ENCODE measurements around the gene ERG. TPM values are rescaled to one million over a fixed set of nuclear protein-coding genes. Genes with fewer than 3 reads are reported as not detected.

The ERG gene
- total and polyA plus RNA-seq, 9 of the 15 experiments (the other 6 are each of a cell fraction or from before 2014, with no cell fraction given), result 0.06 TPM; not detected in 8

DNA sequence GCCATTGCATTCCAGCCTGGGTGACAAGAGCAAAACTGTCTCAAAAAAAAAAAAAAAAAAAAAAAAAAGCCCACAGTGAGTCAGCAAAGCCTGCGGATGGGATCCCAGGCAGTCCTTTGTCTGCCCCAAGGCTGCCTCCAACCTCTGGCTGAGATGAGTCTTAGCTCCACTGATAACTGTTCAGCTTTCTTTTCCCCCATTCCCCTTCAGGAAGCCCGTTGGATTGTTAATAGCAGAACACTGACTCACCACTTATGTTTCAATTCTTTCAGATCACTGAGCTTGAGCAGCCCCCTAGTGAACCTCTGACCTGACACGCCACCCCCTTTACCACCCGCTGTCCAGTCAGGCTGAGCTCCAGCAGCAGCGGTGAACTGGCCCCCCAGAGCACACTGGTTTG, 57.5 kb downstream of the ERG start:
- Histone ChIP-seq H3K27ac (ENCODE audit: extremely low read depth, low read depth, low read length) (no peak overlapping the region), H4K20me1 (replicated peaks; ENCODE audit: control insufficient read depth, insufficient read depth, low read length) (peaks cover 21% of the 10 kb centered on the region; the same call in 1 of the 2 replicates), H3K36me3 (ENCODE audit: control insufficient read depth, insufficient read depth, low read length) (no peaks in the 10 kb centered on the region), H3K27me3 (ENCODE audit: control insufficient read depth in 2 of 2, insufficient read depth in 2 of 2, low read length in 2 of 2) (peaks cover 20 to 56% of the 10 kb centered on the region in 2 experiments; a peak in 4 of 5 replicates), H3K79me2 (ENCODE audit: control insufficient read depth, insufficient read depth, low read length) (no peaks in the 10 kb centered on the region), H2AFZ (ENCODE audit: low read depth, low read length) (no peak overlapping the region), H3K4me2 (ENCODE audit: insufficient read depth, low read length) (no peak overlapping the region), H3K9ac (ENCODE audit: insufficient read depth in 1 of 2, low read depth in 2 of 2, low read length in 2 of 2) (no peak overlapping the region), H3K9me3 (replicated peaks; ENCODE audit: control insufficient read depth, insufficient read depth, low read depth, low read length) (no peaks in the 10 kb centered on the region), H3K4me3 (no peak overlapping the region), H3K4me1 (replicated peaks in 1 of 2; ENCODE audit: control insufficient read depth in 2 of 2, insufficient read depth in 2 of 2, low read length in 2 of 2) (peaks cover 3 to 4% of the 10 kb centered on the region in 2 experiments; a peak in 1 of 5 replicates), H3K9me1 (ENCODE audit: control insufficient read depth, insufficient read depth, low read length) (no peaks in the 10 kb centered on the region)
- BruUV-seq (replicated peaks), result no TSS peak
- no peak for FAIRE-seq
- ATAC-seq, result peak; percentile 70
- WGBS (ENCODE audit: insufficient coverage, low coverage, missing lambda C conversion rate), result 0% methylated on average over 5 of the region's 5 CpGs
- peak in 2 of 4 experiments; percentile 34 to 44 for DNase-seq (ENCODE audit: extremely low read depth in 1 of 4, low spot score in 3 of 4)
- ChIA-PET CTCF (ENCODE audit: low intra/inter-chr PET ratio) (no interaction called here), POLR2A (interaction anchor here (0.9 kb wide), 1 partner anchor 18 kb away, joined by 3 read pairs; no protein-coding TSS in a partner anchor)
- in situ Hi-C loops (cut with MboI), result no loop called here
- intact Hi-C loops (cut with micrococcal nuclease), result no loop called here
- TF ChIP-seq CBFB (CRISPR knock-in tag; IDR thresholded peaks at IDR 0.05) (no peak), ZNF316 (IDR thresholded peaks at IDR 0.05) (peak; percentile 62), MAFG (tag; conservative IDR thresholded peaks at IDR 0.05) (peak; percentile 73), CC2D1A (IDR thresholded peaks at IDR 0.05) (no peak), ZNF121 (CRISPR knock-in tag; conservative IDR thresholded peaks at IDR 0.05) (no peak), ESRRB (CRISPR knock-in tag; IDR thresholded peaks at IDR 0.05; ENCODE audit: borderline replicate concordance) (no peak), SIX5 (IDR thresholded peaks at IDR 0.05; ENCODE audit: borderline replicate concordance in 1 of 2, insufficient read depth in 1 of 2, low read depth in 1 of 2, low read length in 2 of 2) (no peak), MAFF (IDR thresholded peaks at IDR 0.05; ENCODE audit: low read length) (peak; percentile 22; the same call in 1 of the 2 replicates), HOMEZ (CRISPR knock-in tag; IDR thresholded peaks at IDR 0.05) (no peak), LEF1 (IDR thresholded peaks at IDR 0.05) (no peak), SOX6 (IDR thresholded peaks at IDR 0.05) (no peak), ZNF384 (IDR thresholded peaks at IDR 0.05; ENCODE audit: low read depth, low read length) (peak; percentile 82), CBFA2T2 (conservative IDR thresholded peaks at IDR 0.05) (no peak), ZKSCAN3 (CRISPR knock-in tag; IDR thresholded peaks at IDR 0.05) (no peak), C11orf30 (IDR thresholded peaks at IDR 0.05; ENCODE audit: low read depth) (peak; percentile 63; the same call in 1 of the 2 replicates)
- TF ChIP-seq, protein P1, sequence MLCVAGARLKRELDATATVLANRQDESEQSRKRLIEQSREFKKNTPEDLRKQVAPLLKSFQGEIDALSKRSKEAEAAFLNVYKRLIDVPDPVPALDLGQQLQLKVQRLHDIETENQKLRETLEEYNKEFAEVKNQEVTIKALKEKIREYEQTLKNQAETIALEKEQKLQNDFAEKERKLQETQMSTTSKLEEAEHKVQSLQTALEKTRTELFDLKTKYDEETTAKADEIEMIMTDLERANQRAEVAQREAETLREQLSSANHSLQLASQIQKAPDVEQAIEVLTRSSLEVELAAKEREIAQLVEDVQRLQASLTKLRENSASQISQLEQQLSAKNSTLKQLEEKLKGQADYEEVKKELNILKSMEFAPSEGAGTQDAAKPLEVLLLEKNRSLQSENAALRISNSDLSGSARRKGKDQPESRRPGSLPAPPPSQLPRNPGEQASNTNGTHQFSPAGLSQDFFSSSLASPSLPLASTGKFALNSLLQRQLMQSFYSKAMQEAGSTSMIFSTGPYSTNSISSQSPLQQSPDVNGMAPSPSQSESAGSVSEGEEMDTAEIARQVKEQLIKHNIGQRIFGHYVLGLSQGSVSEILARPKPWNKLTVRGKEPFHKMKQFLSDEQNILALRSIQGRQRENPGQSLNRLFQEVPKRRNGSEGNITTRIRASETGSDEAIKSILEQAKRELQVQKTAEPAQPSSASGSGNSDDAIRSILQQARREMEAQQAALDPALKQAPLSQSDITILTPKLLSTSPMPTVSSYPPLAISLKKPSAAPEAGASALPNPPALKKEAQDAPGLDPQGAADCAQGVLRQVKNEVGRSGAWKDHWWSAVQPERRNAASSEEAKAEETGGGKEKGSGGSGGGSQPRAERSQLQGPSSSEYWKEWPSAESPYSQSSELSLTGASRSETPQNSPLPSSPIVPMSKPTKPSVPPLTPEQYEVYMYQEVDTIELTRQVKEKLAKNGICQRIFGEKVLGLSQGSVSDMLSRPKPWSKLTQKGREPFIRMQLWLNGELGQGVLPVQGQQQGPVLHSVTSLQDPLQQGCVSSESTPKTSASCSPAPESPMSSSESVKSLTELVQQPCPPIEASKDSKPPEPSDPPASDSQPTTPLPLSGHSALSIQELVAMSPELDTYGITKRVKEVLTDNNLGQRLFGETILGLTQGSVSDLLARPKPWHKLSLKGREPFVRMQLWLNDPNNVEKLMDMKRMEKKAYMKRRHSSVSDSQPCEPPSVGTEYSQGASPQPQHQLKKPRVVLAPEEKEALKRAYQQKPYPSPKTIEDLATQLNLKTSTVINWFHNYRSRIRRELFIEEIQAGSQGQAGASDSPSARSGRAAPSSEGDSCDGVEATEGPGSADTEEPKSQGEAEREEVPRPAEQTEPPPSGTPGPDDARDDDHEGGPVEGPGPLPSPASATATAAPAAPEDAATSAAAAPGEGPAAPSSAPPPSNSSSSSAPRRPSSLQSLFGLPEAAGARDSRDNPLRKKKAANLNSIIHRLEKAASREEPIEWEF (CRISPR knock-in tag; IDR thresholded peaks at IDR 0.05), result no peak
- TF ChIP-seq, protein P2, sequence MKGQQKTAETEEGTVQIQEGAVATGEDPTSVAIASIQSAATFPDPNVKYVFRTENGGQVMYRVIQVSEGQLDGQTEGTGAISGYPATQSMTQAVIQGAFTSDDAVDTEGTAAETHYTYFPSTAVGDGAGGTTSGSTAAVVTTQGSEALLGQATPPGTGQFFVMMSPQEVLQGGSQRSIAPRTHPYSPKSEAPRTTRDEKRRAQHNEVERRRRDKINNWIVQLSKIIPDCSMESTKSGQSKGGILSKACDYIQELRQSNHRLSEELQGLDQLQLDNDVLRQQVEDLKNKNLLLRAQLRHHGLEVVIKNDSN (CRISPR knock-in tag; IDR thresholded peaks at IDR 0.05), result no peak
